Testis (tissue), 3 donors: ENCODE results near the gene SMG1. TPM values are rescaled to one million over a fixed set of nuclear protein-coding genes. Genes with fewer than 3 reads are reported as not detected.
"Not testable (repeated sequence)": the region's sequence is repeated elsewhere in the genome, so short reads cannot be mapped to it uniquely, and the experiment has no call there.

Experiments
- DNase-seq: peaks from one replicate; pipeline ENCODE4 v3.0.0-alpha.2; 2019
- H3K27ac ChIP-seq, 2 donors: fragments of 200-600 bp; sonication (generic); one replicate each; pipeline ENCODE4 v1.5.1; 2019
- H3K27me3 ChIP-seq: fragments of 200-600 bp; sonication (generic); one replicate; pipeline ENCODE4 v1.5.1; 2019
- H3K36me3 ChIP-seq: fragments of 200-600 bp; sonication (generic); one replicate; pipeline ENCODE4 v1.5.1; 2017; ENCODE audit warnings: low read depth; ENCODE audit errors: missing control alignments
- H3K4me1 ChIP-seq: fragments of 200-600 bp; sonication (generic); one replicate; pipeline ENCODE4 v1.5.1; 2019
- H3K4me3 ChIP-seq, 2 donors: fragments of 200-600 bp; sonication (generic); one replicate each; pipeline ENCODE4 v1.5.1; 2017 to 2019
- H3K9me3 ChIP-seq: fragments of 200-600 bp; sonication (generic); one replicate; pipeline ENCODE4 v1.5.1; 2017
- WGBS, 2 donors: methylation state at CpG; one replicate each; pipeline ENCODE4 v1.1.5; 2018; 5-methylcytosine and 5-hydroxymethylcytosine counted together
- intact Hi-C: fragments of 100-400 bp; cut with DNase I; formaldehyde crosslinking; loops from one replicate; pipeline ENCODE4 v1.15.1; 2023; ENCODE audit warnings: low total_unique reads
- polyA plus RNA-seq: library from polyadenylated mRNA; stranded (reverse); fragments of 350-450 nt; fragmentation: Illumina TruSeq; extraction: RNeasy Lipid Tissue Mini Kit (QIAGEN cat#74804); gene quantifications from one replicate; pipeline ENCODE4 v1.2.3, GENCODE V29; 2014; ENCODE audit warnings: low read depth, low replicate concordance; ENCODE audit not compliant: insufficient read depth
- total RNA-seq, 2 donors: library from RNA; depleted of rRNA; stranded (reverse); fragments of >200 nt; gene quantifications; one replicate each; pipeline ENCODE4 v1.2.3, GENCODE V29; 2016

SMG1 gene
- total and polyA plus RNA-seq, 3 donors from 2014 or later, result 32.3 to 138 (median 113) TPM

GRCh38 chr16:18908716-18909115 is 17.5 kb downstream of the SMG1 start:
- H3K4me1 ChIP-seq, H3K36me3 ChIP-seq, H3K9me3 ChIP-seq, DNase-seq, H3K27ac ChIP-seq, H3K27me3 ChIP-seq, H3K4me3 ChIP-seq, intact Hi-C loops: not testable (repeated sequence)
- WGBS, 2 donors, result 91 to 92% methylated on average over 12 of the region's 12 CpGs

- H3K4me3 ChIP-seq, H3K36me3 ChIP-seq, intact Hi-C loops, H3K27me3 ChIP-seq, H3K4me1 ChIP-seq, H3K9me3 ChIP-seq, DNase-seq, H3K27ac ChIP-seq: not testable (repeated sequence)
- 82 to 88% methylated on average over 7 of the region's 7 CpGs for WGBS, 2 donors
Measured at GRCh38 chr16:18902778-18903177, 23.4 kb downstream of the SMG1 start.

GRCh38 chr16:18902044-18902443 is 24.2 kb downstream of the SMG1 start:
- not testable (repeated sequence) for H3K27ac ChIP-seq

GRCh38 chr16:18901194-18901593 is 25.0 kb downstream of the SMG1 start:
- H3K27me3 ChIP-seq, H3K9me3 ChIP-seq, H3K4me1 ChIP-seq, H3K36me3 ChIP-seq, intact Hi-C loops, DNase-seq, H3K27ac ChIP-seq, H3K4me3 ChIP-seq: not testable (repeated sequence)
- WGBS, 2 donors, result 89 to 92% methylated on average over 1 of the region's 1 CpG

More at GRCh38 chr16:18902044-18902443, 24.2 kb downstream of the SMG1 start:
- 83 to 92% methylated on average over 3 of the region's 3 CpGs for WGBS, 2 donors
- H3K4me3 ChIP-seq, DNase-seq, H3K27me3 ChIP-seq, H3K4me1 ChIP-seq, intact Hi-C loops, H3K9me3 ChIP-seq, H3K36me3 ChIP-seq: not testable (repeated sequence)

- DNase-seq, H3K36me3 ChIP-seq, H3K27ac ChIP-seq, H3K9me3 ChIP-seq, intact Hi-C loops, H3K4me3 ChIP-seq, H3K27me3 ChIP-seq, H3K4me1 ChIP-seq: not testable (repeated sequence)
- WGBS, 2 donors, result 80 to 88% methylated on average over 2 of the region's 2 CpGs
Measured at GRCh38 chr16:18884456-18884855, 41.8 kb downstream of the SMG1 start.

GRCh38 chr16:18877734-18878133 is 48.5 kb downstream of the SMG1 start:
- H3K36me3 ChIP-seq, intact Hi-C loops, H3K27me3 ChIP-seq, H3K4me3 ChIP-seq, H3K4me1 ChIP-seq, DNase-seq, H3K27ac ChIP-seq, H3K9me3 ChIP-seq: not testable (repeated sequence)
- 91 to 92% methylated on average over 4 of the region's 4 CpGs for WGBS, 2 donors

- H3K27me3 ChIP-seq, result not testable (repeated sequence)
- 80 to 83% methylated on average over 4 of the region's 4 CpGs for WGBS, 2 donors
Measured at GRCh38 chr16:18877259-18877658, 48.9 kb downstream of the SMG1 start.

GRCh38 chr16:18876301-18876700 is 49.9 kb downstream of the SMG1 start:
- DNase-seq, H3K27me3 ChIP-seq, H3K4me1 ChIP-seq, H3K4me3 ChIP-seq, H3K36me3 ChIP-seq, H3K9me3 ChIP-seq, intact Hi-C loops, H3K27ac ChIP-seq: not testable (repeated sequence)
- WGBS, 2 donors, result 95 to 97% methylated on average over 5 of the region's 5 CpGs

More at GRCh38 chr16:18877259-18877658, 48.9 kb downstream of the SMG1 start:
- H3K4me3 ChIP-seq, H3K4me1 ChIP-seq, H3K27ac ChIP-seq, intact Hi-C loops, H3K36me3 ChIP-seq, DNase-seq, H3K9me3 ChIP-seq: not testable (repeated sequence)

- H3K4me1 ChIP-seq, intact Hi-C loops, H3K9me3 ChIP-seq, H3K4me3 ChIP-seq, H3K36me3 ChIP-seq, H3K27me3 ChIP-seq, DNase-seq, H3K27ac ChIP-seq: not testable (repeated sequence)
- WGBS, 2 donors, result 48% methylated on average over 2 of the region's 2 CpGs
Measured at GRCh38 chr16:18869043-18869771, 57.0 kb downstream of the SMG1 start.

- DNase-seq, intact Hi-C loops: not testable (repeated sequence)
Measured at GRCh38 chr16:18866277-18866823, 59.9 kb downstream of the SMG1 start.

GRCh38 chr16:18862891-18863290 is 63.3 kb downstream of the SMG1 start:
- H3K4me1 ChIP-seq, H3K36me3 ChIP-seq, H3K27ac ChIP-seq, H3K9me3 ChIP-seq, H3K27me3 ChIP-seq, H3K4me3 ChIP-seq, DNase-seq, intact Hi-C loops: not testable (repeated sequence)

More at GRCh38 chr16:18866277-18866823, 59.9 kb downstream of the SMG1 start:
- 80 to 83% methylated on average over 2 of the region's 2 CpGs for WGBS, 2 donors
- H3K27me3 ChIP-seq, H3K9me3 ChIP-seq, H3K4me1 ChIP-seq, H3K27ac ChIP-seq, H3K36me3 ChIP-seq, H3K4me3 ChIP-seq: not testable (repeated sequence)
